Upper lobe of right lung (tissue), 1 donor: Measurements from ENCODE around the gene GAA. TPM values are rescaled to one million over a fixed set of nuclear protein-coding genes. Genes with fewer than 3 reads are reported as not detected.
A peak's percentile ranks its signal among the peaks of the same experiment; 100 is the strongest.

Experiments
- ATAC-seq: fragments of 200-7000 bp; cut with Tn5 transposase; one replicate; pipeline ENCODE4 v1.9.1; 2020; ENCODE audit warnings: mild to moderate bottlenecking, moderate library complexity
- DNase-seq: peaks from one replicate; pipeline ENCODE4 v3.0.0-alpha.2; 2020
- H3K27ac ChIP-seq: fragments of 200-600 bp; one replicate; pipeline ENCODE4 v1.8.0; 2022
- H3K27me3 ChIP-seq: fragments of 200-600 bp; one replicate; pipeline ENCODE4 v1.8.0; 2022; ENCODE audit warnings: mild to moderate bottlenecking
- H3K36me3 ChIP-seq: fragments of 200-600 bp; one replicate; pipeline ENCODE4 v1.8.0; 2022
- H3K4me1 ChIP-seq: fragments of 200-600 bp; one replicate; pipeline ENCODE4 v1.8.0; 2022
- H3K4me3 ChIP-seq: fragments of 200-600 bp; one replicate; pipeline ENCODE4 v1.8.0; 2022; ENCODE audit warnings: mild to moderate bottlenecking
- H3K9me3 ChIP-seq: fragments of 200-600 bp; one replicate; pipeline ENCODE4 v1.8.0; 2022
- CTCF ChIP-seq: fragments of 200-600 bp; IDR thresholded peaks from one replicate; pipeline ENCODE4 v1.8.0; 2022; ENCODE audit warnings: antibody characterized with exemption
- intact Hi-C: fragments of 100-400 bp; cut with DNase I; formaldehyde crosslinking; loops from one replicate; pipeline ENCODE4 v1.11.0; 2022
- total RNA-seq: library from RNA; stranded (reverse); fragmentation: NEBNext Ultra II Directional; extraction: Animal tissue kit (Norgen Biotek cat#: 25700); gene quantifications from one replicate; pipeline ENCODE4 v1.2.1, GENCODE V29; 2021
- donor health status: DM: no; HTN: yes; CAD: no; lungs with severe emphysema.

Gene GAA
- total RNA-seq, 1 donor from 2014 or later, result 99.1 TPM

DNA sequence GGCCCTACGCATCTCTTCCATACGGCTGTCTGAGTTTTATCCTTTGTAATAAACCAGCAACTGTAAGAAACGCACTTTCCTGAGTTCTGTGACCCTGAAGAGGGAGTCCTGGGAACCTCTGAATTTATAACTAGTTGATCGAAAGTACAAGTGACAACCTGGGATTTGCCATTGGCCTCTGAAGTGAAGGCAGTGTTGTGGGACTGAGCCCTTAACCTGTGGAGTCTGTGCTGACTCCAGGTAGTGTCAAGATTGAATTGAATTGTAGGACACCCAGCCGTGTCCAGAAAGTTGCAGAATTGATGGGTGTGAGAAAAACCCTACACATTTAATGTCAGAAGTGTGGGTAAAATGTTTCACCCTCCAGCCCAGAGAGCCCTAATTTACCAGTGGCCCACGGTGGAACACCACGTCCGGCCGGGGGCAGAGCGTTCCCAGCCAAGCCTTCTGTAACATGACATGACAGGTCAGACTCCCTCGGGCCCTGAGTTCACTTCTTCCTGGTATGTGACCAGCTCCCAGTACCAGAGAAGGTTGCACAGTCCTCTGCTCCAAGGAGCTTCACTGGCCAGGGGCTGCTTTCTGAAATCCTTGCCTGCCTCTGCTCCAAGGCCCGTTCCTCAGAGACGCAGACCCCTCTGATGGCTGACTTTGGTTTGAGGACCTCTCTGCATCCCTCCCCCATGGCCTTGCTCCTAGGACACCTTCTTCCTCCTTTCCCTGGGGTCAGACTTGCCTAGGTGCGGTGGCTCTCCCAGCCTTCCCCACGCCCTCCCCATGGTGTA lies 1.5 kb downstream of the GAA start:
- no peak for TF ChIP-seq CTCF
- H3K4me1 ChIP-seq, result peaks cover 14% of the 10 kb centered on the region
- no peak for ATAC-seq
- no peaks in the 10 kb centered on the region for H3K36me3 ChIP-seq
- H3K9me3 ChIP-seq, result no peaks in the 10 kb centered on the region
- H3K27ac ChIP-seq, result no peak overlapping the region
- intact Hi-C loops, result no loop called here
- H3K27me3 ChIP-seq, result no peaks in the 10 kb centered on the region
- peak overlapping the region; percentile 92 for H3K4me3 ChIP-seq
- no peak for DNase-seq

GRCh38 chr17:80103449-80104085 lies 2.2 kb downstream of the GAA start:
- H3K27ac ChIP-seq, result no peak overlapping the region
- no peaks in the 10 kb centered on the region for H3K9me3 ChIP-seq
- DNase-seq, result no peak
- intact Hi-C loops, result no loop called here
- H3K4me1 ChIP-seq, result peaks cover 14% of the 10 kb centered on the region
- no peak for TF ChIP-seq CTCF
- no peak for ATAC-seq
- no peaks in the 10 kb centered on the region for H3K27me3 ChIP-seq
- no peaks in the 10 kb centered on the region for H3K36me3 ChIP-seq
- H3K4me3 ChIP-seq, result no peak overlapping the region

DNA sequence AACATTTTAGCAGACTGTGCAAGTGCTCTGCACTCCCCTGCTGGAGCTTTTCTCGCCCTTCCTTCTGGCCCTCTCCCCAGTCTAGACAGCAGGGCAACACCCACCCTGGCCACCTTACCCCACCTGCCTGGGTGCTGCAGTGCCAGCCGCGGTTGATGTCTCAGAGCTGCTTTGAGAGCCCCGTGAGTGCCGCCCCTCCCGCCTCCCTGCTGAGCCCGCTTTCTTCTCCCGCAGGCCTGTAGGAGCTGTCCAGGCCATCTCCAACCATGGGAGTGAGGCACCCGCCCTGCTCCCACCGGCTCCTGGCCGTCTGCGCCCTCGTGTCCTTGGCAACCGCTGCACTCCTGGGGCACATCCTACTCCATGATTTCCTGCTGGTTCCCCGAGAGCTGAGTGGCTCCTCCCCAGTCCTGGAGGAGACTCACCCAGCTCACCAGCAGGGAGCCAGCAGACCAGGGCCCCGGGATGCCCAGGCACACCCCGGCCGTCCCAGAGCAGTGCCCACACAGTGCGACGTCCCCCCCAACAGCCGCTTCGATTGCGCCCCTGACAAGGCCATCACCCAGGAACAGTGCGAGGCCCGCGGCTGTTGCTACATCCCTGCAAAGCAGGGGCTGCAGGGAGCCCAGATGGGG lies 3.1 kb downstream of the GAA start:
- H3K27me3 ChIP-seq, result no peaks in the 10 kb centered on the region
- no peaks in the 10 kb centered on the region for H3K36me3 ChIP-seq
- H3K4me3 ChIP-seq, result no peak overlapping the region
- ATAC-seq, result no peak
- no peak for TF ChIP-seq CTCF
- DNase-seq, result no peak
- H3K4me1 ChIP-seq, result peaks cover 14% of the 10 kb centered on the region
- intact Hi-C loops, result no loop called here
- no peaks in the 10 kb centered on the region for H3K9me3 ChIP-seq
- H3K27ac ChIP-seq, result no peak overlapping the region

- no peaks in the 10 kb centered on the region for H3K27me3 ChIP-seq
- peak; percentile 60 for DNase-seq
- no peak for TF ChIP-seq CTCF
- no peak overlapping the region for H3K27ac ChIP-seq
- intact Hi-C loops, result no loop called here
- H3K4me3 ChIP-seq, result no peak overlapping the region
- no peak for ATAC-seq
- no peaks in the 10 kb centered on the region for H3K36me3 ChIP-seq
- H3K9me3 ChIP-seq, result no peaks in the 10 kb centered on the region
- peaks cover 14% of the 10 kb centered on the region for H3K4me1 ChIP-seq
Measured at GRCh38 chr17:80104956-80105375, 3.6 kb downstream of the GAA start.

- no peak for TF ChIP-seq CTCF
- Histone ChIP-seq H3K36me3 (no peaks in the 10 kb centered on the region), H3K27ac (no peak overlapping the region), H3K27me3 (no peaks in the 10 kb centered on the region), H3K4me1 (peaks cover 11% of the 10 kb centered on the region), H3K9me3 (no peaks in the 10 kb centered on the region), H3K4me3 (no peak overlapping the region)
- no peak for ATAC-seq
- peak; percentile 62 for DNase-seq
- intact Hi-C loops, result no loop called here
Measured at GRCh38 chr17:80105762-80106161, 4.4 kb downstream of the GAA start.
